HuH-7 (cell line): ENCODE data around the gene SSX4B.
"Not testable (repeated sequence)": the region's sequence is repeated elsewhere in the genome, so short reads cannot be mapped to it uniquely, and the experiment has no call there.

Experiments used
- DNase-seq: peaks from one replicate; pipeline ENCODE4 v3.0.0; 2011; ENCODE audit warnings: low spot score

Gene SSX4B

GRCh38 chrX:48411860-48412259 is at the start of gene SSX4B:
TSS of gene SSX4B (minus strand) at chrX:48411960. CDS start at chrX:48411372, 588 bp downstream.
- not testable (repeated sequence) for DNase-seq

DNA sequence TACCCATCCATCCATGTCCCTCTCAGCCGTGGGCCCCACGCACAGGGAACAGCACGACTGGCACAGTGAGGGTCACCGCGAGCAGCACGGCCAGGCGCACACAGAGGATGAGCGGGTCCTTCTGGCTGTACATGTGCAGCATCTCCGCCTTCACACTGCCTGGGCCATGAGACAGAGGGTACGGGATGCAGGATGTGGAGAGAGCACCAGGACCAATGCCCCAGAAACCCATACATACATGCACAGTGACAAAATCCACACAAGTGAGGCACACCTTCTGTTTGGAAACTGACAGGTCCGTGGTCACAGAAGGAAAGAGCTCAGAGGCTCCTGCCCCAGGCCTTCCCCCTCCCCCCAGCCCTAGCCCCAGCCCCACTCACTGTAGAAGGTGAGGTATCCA is 48.8 kb upstream of the SSX4B start:
- no peak for DNase-seq

GRCh38 chrX:48460031-48460430 is 48.3 kb upstream of the SSX4B start:
- DNase-seq = no peak

GRCh38 chrX:48459483-48459882 is 47.7 kb upstream of the SSX4B start:
- DNase-seq = no peak

DNA sequence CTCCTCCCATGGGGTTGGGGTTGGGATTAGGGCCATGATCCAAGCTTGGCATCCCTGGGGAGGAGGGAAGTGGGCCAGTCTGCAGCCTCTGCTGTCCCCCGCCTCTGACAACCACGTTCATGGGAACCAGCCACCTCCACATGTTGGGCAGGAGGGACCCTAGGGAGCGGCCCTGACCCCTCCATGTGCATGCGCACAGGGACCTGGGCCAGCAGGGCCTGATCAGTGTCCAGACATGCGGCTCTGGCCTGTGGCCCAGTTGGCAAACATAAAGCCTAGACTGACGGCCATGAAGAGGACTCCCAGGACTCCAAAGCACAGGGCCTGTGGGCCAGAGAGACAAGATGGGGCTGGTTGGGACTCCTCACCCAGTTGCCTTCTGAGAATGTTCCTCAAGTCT is 47.0 kb upstream of the SSX4B start:
- DNase-seq = no peak

GRCh38 chrX:48456628-48457331 is 45.0 kb upstream of the SSX4B start:
- DNase-seq = no peak

- DNase-seq = no peak
Measured at GRCh38 chrX:48451708-48452107, 39.9 kb upstream of the SSX4B start.

- DNase-seq = no peak
Measured at GRCh38 chrX:48450076-48450475, 38.3 kb upstream of the SSX4B start.

DNA sequence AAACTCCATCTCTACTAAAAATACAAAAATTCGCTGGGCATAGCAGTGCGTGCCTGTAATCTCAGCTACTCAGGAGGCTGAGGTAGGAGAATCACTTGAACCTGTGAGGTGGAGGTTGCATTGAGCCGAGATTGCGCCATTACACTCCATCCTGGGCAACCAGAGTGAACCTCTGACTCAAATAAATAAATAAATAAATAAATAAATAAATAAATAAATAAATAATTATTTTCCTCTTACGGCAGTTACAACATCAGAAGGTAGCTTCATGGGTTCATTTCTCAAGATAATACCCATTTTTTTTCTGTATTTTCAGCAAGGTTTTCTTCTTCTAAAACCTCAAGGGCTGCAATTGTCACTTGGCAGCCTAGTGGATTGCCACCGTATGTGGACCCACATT is 35.4 kb upstream of the SSX4B start:
- not testable (repeated sequence) for DNase-seq

DNA sequence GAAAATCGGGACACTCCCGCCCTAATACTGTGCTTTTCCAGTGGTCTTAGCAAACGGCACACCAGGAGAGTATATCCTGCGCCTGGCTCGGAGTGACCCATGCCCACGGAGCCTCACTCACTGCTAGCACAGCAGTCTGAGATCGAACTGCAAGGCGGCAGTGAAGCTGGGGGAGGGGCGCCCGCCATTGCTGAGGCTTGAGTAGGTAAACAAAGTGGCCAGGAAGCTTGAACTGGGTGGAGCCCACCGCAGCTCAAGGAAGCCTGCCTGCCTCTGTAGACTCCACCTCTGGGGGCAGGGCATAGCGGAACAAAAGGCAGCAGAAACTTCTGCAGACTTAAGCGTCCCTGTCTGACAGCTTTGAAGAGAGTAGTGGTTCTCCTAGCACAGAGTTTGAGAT is 22.0 kb upstream of the SSX4B start:
- not testable (repeated sequence) for DNase-seq

DNA sequence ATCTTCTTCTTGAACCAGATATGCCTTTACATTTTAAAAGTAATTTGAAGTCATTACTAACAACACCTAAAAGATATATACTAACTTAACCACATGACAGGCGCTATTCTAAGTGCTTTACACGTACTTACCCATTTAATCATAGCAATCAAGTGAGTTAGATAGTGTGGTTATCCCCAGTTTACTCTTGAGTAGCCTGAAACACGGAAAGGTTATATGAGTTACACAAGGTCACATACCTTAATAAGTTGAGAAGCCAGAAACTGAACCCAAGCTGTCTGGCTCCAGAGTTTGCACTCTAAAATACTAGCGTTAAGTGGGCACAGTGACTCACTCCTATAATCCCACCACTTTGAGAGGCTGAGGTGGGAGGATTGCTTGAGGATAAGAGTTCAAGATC is 18.4 kb upstream of the SSX4B start:
- not testable (repeated sequence) for DNase-seq

GRCh38 chrX:48429606-48430005 is 17.8 kb upstream of the SSX4B start:
- DNase-seq = not testable (repeated sequence)

DNA sequence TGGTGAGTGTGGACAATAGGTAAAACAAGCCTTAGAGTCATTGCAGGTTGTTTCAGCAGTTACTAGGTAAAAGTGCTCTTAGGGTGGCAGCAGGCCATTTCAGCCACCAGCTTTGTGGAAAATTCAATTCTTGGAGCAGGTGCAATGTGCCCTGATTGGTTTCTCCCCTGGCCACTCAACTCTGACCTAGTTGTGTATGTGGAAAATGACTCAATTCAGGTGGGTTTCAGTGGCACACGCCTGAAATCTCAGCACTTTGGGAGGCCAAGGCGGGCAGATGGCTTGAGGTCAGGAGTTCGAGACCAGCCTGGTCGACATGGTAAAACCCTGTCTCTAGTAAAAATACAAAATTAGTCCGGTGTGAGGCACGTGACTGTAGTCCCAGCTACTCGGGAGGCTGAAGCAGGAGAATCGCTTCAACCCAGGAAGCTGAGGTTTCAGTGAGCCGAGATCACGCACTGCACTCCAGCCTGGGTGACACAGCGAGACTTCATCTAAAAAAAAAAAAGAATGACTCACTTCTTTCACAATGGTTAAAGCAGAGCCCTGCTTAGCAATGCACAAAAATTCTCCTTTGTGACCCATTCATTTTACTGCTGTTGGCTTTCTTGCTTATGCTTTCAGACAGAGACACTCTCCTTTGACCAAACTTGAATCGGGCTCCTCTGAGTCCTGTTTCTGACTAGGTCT is 15.4 kb upstream of the SSX4B start:
- DNase-seq = not testable (repeated sequence)

GRCh38 chrX:48397825-48398224 is 13.9 kb downstream of the SSX4B start:
- DNase-seq = not testable (repeated sequence)

- not testable (repeated sequence) for DNase-seq
Measured at GRCh38 chrX:48396931-48397330, 14.8 kb downstream of the SSX4B start.

- DNase-seq = not testable (repeated sequence)
Measured at GRCh38 chrX:48383239-48383638, 28.5 kb downstream of the SSX4B start, which contains the start of gene SSX4. TSS of gene SSX4 (plus strand) at chrX:48383539. CDS start at chrX:48384054, 515 bp downstream.

- DNase-seq = not testable (repeated sequence)
Measured at GRCh38 chrX:48370408-48370807, 41.4 kb downstream of the SSX4B start.

DNA sequence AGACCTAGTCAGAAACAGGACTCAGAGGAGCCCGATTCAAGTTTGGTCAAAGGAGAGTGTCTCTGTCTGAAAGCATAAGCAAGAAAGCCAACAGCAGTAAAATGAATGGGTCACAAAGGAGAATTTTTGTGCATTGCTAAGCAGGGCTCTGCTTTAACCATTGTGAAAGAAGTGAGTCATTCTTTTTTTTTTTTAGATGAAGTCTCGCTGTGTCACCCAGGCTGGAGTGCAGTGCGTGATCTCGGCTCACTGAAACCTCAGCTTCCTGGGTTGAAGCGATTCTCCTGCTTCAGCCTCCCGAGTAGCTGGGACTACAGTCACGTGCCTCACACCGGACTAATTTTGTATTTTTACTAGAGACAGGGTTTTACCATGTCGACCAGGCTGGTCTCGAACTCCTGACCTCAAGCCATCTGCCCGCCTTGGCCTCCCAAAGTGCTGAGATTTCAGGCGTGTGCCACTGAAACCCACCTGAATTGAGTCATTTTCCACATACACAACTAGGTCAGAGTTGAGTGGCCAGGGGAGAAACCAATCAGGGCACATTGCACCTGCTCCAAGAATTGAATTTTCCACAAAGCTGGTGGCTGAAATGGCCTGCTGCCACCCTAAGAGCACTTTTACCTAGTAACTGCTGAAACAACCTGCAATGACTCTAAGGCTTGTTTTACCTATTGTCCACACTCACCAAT is 43.9 kb downstream of the SSX4B start:
- DNase-seq = not testable (repeated sequence)

DNA sequence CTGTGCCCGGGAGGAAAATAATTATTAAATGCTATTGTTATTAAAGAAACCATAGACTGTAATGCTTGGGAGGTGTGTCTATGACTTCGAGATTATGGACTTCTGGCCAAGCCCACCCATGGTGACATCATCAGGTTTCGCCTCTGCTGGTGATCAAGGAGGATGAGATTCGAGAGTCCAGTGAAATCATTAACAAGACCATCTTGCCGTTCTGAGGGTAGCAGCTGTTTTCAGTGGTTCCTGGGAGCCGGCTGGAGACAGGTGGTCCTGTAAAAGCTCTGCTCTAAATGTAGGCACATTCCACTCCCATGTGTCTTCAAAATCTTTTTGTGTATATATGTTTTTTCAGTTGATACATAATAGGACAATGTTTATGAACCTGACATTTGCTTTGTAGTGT is 52.5 kb downstream of the SSX4B start:
- not testable (repeated sequence) for DNase-seq

DNA sequence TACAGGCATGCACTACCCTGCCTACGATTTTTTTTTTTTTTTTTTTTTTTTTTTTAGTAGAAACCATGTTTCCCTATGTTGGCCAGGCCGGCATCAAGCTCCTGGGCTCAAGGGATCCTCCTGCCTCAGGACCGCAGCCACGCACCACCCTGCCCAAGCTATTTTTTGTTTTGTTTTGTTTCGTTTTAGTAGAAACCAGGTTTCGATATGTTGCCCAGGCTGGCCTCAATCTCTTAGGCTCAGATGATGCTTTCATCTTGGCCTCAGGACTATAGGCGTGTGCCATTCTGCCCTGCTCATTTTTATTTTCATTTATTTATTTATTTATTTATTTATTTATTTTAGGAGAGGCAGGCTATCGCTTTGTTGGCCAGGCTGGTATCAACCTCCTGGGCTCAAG is 54.1 kb downstream of the SSX4B start:
- DNase-seq = no peak

- not testable (repeated sequence) for DNase-seq
Measured at GRCh38 chrX:48356315-48357094, 55.3 kb downstream of the SSX4B start, which contains the start of gene SSX3. TSS of gene SSX3 (minus strand) at chrX:48356703. CDS start at chrX:48355249, 1,454 bp downstream.
